Dermis blood vessel endothelial cell (primary cell): ENCODE measurements around the gene FLT4. TPM values are rescaled to one million over a fixed set of nuclear protein-coding genes. Genes with fewer than 3 reads are reported as not detected.

Experiments
- DNase-seq: peaks from one replicate; pipeline ENCODE4 v3.0.0; 2010
- total RNA-seq: library from RNA; depleted of rRNA; stranded (reverse); fragments of >200 nt; gene quantifications from 2 replicates; pipeline ENCODE4 v1.2.3, GENCODE V29; 2014

Gene FLT4
- total RNA-seq, 1 donor from 2014 or later, result 341 TPM

GRCh38 chr5:180590543-180591310 lies 58.7 kb downstream of the FLT4 start:
- DNase-seq, result no peak

GRCh38 chr5:180589771-180590542 lies 59.4 kb downstream of the FLT4 start:
- no peak for DNase-seq

GRCh38 chr5:180586870-180587269 lies 62.5 kb downstream of the FLT4 start:
- no peak for DNase-seq

- DNase-seq, result no peak
Observed at GRCh38 chr5:180586204-180586603, 63.2 kb downstream of the FLT4 start.

GRCh38 chr5:180583738-180584137 lies 65.7 kb downstream of the FLT4 start:
- no peak for DNase-seq

- DNase-seq, result no peak
Observed at GRCh38 chr5:180580681-180581080, 68.7 kb downstream of the FLT4 start.

GRCh38 chr5:180575571-180575970 lies 73.8 kb downstream of the FLT4 start:
- no peak for DNase-seq

GRCh38 chr5:180568914-180569313 lies 80.5 kb downstream of the FLT4 start:
- no peak for DNase-seq

- no peak for DNase-seq
Observed at GRCh38 chr5:180563994-180564393, 85.4 kb downstream of the FLT4 start.

GRCh38 chr5:180558232-180558631 lies 91.2 kb downstream of the FLT4 start:
- DNase-seq, result no peak

- DNase-seq, result no peak
Observed at GRCh38 chr5:180557217-180557809, 92.1 kb downstream of the FLT4 start.

GRCh38 chr5:180555168-180555921 lies 94.1 kb downstream of the FLT4 start:
- no peak for DNase-seq

GRCh38 chr5:180553530-180553929 lies 95.9 kb downstream of the FLT4 start:
- no peak for DNase-seq

Other genes with a start within 250 kb of the FLT4 start
- 21.6 and 44.6 TPM in 2 replicates for gene CNOT6, start 155.2 kb downstream of the FLT4 start, total RNA-seq
- gene SCGB3A1, start 58.1 kb downstream of the FLT4 start, total RNA-seq, result 0.74 and 0.85 TPM in 2 replicates
- not detected in 2 replicates for gene OR2Y1, start 90.5 kb upstream of the FLT4 start, total RNA-seq
- 124 and 164 TPM in 2 replicates for gene MGAT1, start 153.2 kb upstream of the FLT4 start, total RNA-seq
- gene ZFP62, start 211.7 kb upstream of the FLT4 start, total RNA-seq, result 21.5 and 23.1 TPM in 2 replicates
- 0.17 and 0.19 TPM in 2 replicates for gene BTNL8, start 249.6 kb upstream of the FLT4 start, total RNA-seq